K562 (cell line): Measurements from ENCODE around the gene CELSR2. TPM values are rescaled to one million over a fixed set of nuclear protein-coding genes. Genes with fewer than 3 reads are reported as not detected.

Experiments
- CBX5 ChIP-seq: IDR thresholded peaks from 2 replicates; pipeline ENCODE4 v1.6.1; 2014; ENCODE audit warnings: low read depth, borderline replicate concordance
- CHD2 ChIP-seq: IDR thresholded peaks from 2 replicates; pipeline ENCODE4 v1.6.1; 2011; ENCODE audit warnings: low read depth, low read length
- CREBBP ChIP-seq: IDR thresholded peaks from one replicate; pipeline ENCODE4 v1.6.1; 2012; ENCODE audit warnings: low read depth, mild to moderate bottlenecking, control low read depth, inconsistent platforms, low read length
- E2F4 ChIP-seq: sonication (generic); formaldehyde crosslinking; IDR thresholded peaks from 2 replicates; pipeline ENCODE4 v1.8.0; 2022; ENCODE audit warnings: mild to moderate bottlenecking, low read depth, missing genetic modification reagents
- GATA2 ChIP-seq: sonication (generic); formaldehyde crosslinking; IDR thresholded peaks from 2 replicates; pipeline ENCODE4 v1.4.0; 2020; ENCODE audit warnings: mild to moderate bottlenecking, missing genetic modification reagents
- GMEB1 ChIP-seq: fragments of 250-450 bp; sonication (Bioruptor Pico); IDR thresholded peaks from 2 replicates; pipeline ENCODE4 v1.4.0; 2020; ENCODE audit warnings: mild to moderate bottlenecking
- HBP1 ChIP-seq: fragments of 450-650 bp; formaldehyde crosslinking; IDR thresholded peaks from 2 replicates; pipeline ENCODE4 v1.4.0; 2022; ENCODE audit warnings: missing genetic modification characterization
- NFE2L1 ChIP-seq: fragments of 450-650 bp; IDR thresholded peaks from 2 replicates; pipeline ENCODE4 v1.6.1; 2016; ENCODE audit warnings: missing genetic modification characterization, low read depth, mild to moderate bottlenecking, missing compliant biosample characterization, moderate library complexity, borderline replicate concordance
- SP1 ChIP-seq: sonication (generic); formaldehyde crosslinking; IDR thresholded peaks from 2 replicates; pipeline ENCODE4 v1.8.1; 2022; ENCODE audit warnings: mild to moderate bottlenecking, missing genetic modification reagents
- TRIM24 ChIP-seq, 2 experiments: fragments of 450-650 bp; IDR thresholded peaks; 2 replicates each; pipeline ENCODE4 v1.6.1; 2016
- ZBTB9 ChIP-seq: fragments of 450-650 bp; formaldehyde crosslinking; IDR thresholded peaks from 2 replicates; pipeline ENCODE4 v1.4.0; 2020; ENCODE audit warnings: mild to moderate bottlenecking, moderate library complexity
- ZNF592 ChIP-seq: fragments of 450-650 bp; IDR thresholded peaks from 2 replicates; pipeline ENCODE4 v1.6.1; 2017; ENCODE audit warnings: antibody characterized with exemption, mild to moderate bottlenecking
- polyA plus RNA-seq, 8 experiments: library from polyadenylated mRNA; depleted of rRNA in 4 of 8; stranded (reverse) in 5 of 8; unstranded in 3 of 8; fragments of >200 nt; fragmentation: Nextera tagmentation in 2 of 8; fragmentation: Illumina TruSeq in 1 of 8; extraction: Ambion mirVana in 2 of 8; extraction: Trizol in 1 of 8; gene quantifications; 2 replicates each; pipeline versions ENCODE4 v1.2.1 to v1.2.3, GENCODE V29; 2011 to 2014; ENCODE audit warnings: inconsistent platforms in 1 of 8, missing spikeins in 1 of 8
- total RNA-seq, 7 experiments: library from RNA; depleted of rRNA in 6 of 7; stranded (reverse); fragments of >200 nt in 6 of 7; fragmentation: Illumina TruSeq in 2 of 7; extraction: Trizol in 2 of 7; gene quantifications; 2 replicates each; pipeline versions ENCODE4 v1.2.1 to v1.2.3, GENCODE V29; 2011 to 2021; ENCODE audit warnings: low replicate concordance in 1 of 7
- TF ChIP-seq, protein P1 (sequence below), 3 experiments: IDR thresholded peaks in 2 of 3; conservative IDR thresholded peaks in 1 of 3; 2 replicates each; pipeline ENCODE4 v1.5.1; 2011 to 2012; ENCODE audit warnings: low read length in 3 of 3, mild to moderate bottlenecking in 3 of 3, control low read depth in 2 of 3, improper control_type of control experiment in 1 of 3, inconsistent platforms in 1 of 3, low read depth in 1 of 3, mixed read lengths in 1 of 3, moderate library complexity in 1 of 3; ENCODE audit not compliant: insufficient read depth in 2 of 3

The CELSR2 gene
- total and polyA plus RNA-seq, 9 of the 15 experiments (the other 6 are each of a cell fraction or from before 2014, with no cell fraction given), result 0.31 to 21.9 (median 4.2) TPM

GRCh38 chr1:109253803-109254620, 4.7 kb downstream of the CELSR2 start (continued):
- TF ChIP-seq GATA2 (CRISPR knock-in tag), result no peak
- TF ChIP-seq ZNF592, result peak; percentile 46
- no peak for TF ChIP-seq ZBTB9 (CRISPR knock-in tag)
- no peak for TF ChIP-seq HBP1 (CRISPR knock-in tag)
- peak; percentile 14; the same call in 1 of the 2 replicates for TF ChIP-seq SP1 (CRISPR knock-in tag)
- TF ChIP-seq TRIM24 (IDR thresholded peaks at IDR 0.05), result no peak
- TF ChIP-seq NFE2L1 (tag), result no peak
- TF ChIP-seq CHD2, result no peak
- no peak for TF ChIP-seq E2F4 (CRISPR knock-in tag)
- TF ChIP-seq, protein P1, sequence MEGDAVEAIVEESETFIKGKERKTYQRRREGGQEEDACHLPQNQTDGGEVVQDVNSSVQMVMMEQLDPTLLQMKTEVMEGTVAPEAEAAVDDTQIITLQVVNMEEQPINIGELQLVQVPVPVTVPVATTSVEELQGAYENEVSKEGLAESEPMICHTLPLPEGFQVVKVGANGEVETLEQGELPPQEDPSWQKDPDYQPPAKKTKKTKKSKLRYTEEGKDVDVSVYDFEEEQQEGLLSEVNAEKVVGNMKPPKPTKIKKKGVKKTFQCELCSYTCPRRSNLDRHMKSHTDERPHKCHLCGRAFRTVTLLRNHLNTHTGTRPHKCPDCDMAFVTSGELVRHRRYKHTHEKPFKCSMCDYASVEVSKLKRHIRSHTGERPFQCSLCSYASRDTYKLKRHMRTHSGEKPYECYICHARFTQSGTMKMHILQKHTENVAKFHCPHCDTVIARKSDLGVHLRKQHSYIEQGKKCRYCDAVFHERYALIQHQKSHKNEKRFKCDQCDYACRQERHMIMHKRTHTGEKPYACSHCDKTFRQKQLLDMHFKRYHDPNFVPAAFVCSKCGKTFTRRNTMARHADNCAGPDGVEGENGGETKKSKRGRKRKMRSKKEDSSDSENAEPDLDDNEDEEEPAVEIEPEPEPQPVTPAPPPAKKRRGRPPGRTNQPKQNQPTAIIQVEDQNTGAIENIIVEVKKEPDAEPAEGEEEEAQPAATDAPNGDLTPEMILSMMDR (IDR thresholded peaks at IDR 0.05 in 2 of 3, conservative IDR thresholded peaks at IDR 0.05 in 1 of 3; ENCODE audit: insufficient read depth in 2 of 3, low read depth in 1 of 3, low read length in 3 of 3), result 0 out of 6 replicates have a peak, but pooled peaks have one; percentile 11 to 12 (median 11)
- TF ChIP-seq GMEB1, result no peak
- TF ChIP-seq CREBBP, result no peak
- no peak for TF ChIP-seq CBX5
